Heart left ventricle (tissue), 16 donors: ENCODE measurements around the gene CNTRL. TPM values are rescaled to one million over a fixed set of nuclear protein-coding genes. Genes with fewer than 3 reads are reported as not detected.

ENCODE experiments used
- ATAC-seq, 4 donors: fragments of 200-7000 bp; cut with Tn5 transposase; one replicate each; pipeline ENCODE4 v1.9.1; 2020 to 2022; ENCODE audit warnings: moderate library complexity in 4 of 4, mild to moderate bottlenecking in 3 of 4, moderate number of reproducible peaks in 1 of 4
- DNase-seq, 5 donors: peaks; one replicate each; pipeline ENCODE4 v3.0.0-alpha.2; 2020
- H3K27ac ChIP-seq, 12 donors: fragments of 200-600 bp; sonication (generic) in 4 of 12; one replicate each; pipeline versions ENCODE4 v1.5.0 to v1.8.0; 2016 to 2022; ENCODE audit warnings: mild to moderate bottlenecking in 2 of 12
- H3K27me3 ChIP-seq, 9 donors: fragments of 200-600 bp; sonication (generic) in 2 of 9; one replicate each; pipeline versions ENCODE4 v1.5.1 to v1.8.0; 2016 to 2022; ENCODE audit warnings: mild to moderate bottlenecking in 3 of 9
- H3K36me3 ChIP-seq, 9 donors: fragments of 200-600 bp; sonication (generic) in 2 of 9; one replicate each; pipeline versions ENCODE4 v1.5.0 to v1.8.0; 2018 to 2022; ENCODE audit warnings: mild to moderate bottlenecking in 2 of 9
- H3K4me1 ChIP-seq, 12 donors: fragments of 200-600 bp; sonication (generic) in 4 of 12; one replicate each; pipeline versions ENCODE4 v1.5.0 to v1.8.0; 2016 to 2022; ENCODE audit warnings: mild to moderate bottlenecking in 3 of 12
- H3K4me3 ChIP-seq, 12 donors: fragments of 200-600 bp; sonication (generic) in 4 of 12; one replicate each; pipeline versions ENCODE4 v1.5.0 to v1.8.0; 2017 to 2022; ENCODE audit warnings: mild to moderate bottlenecking in 9 of 12, moderate library complexity in 4 of 12
- H3K9me3 ChIP-seq, 12 donors: fragments of 200-600 bp; sonication (generic) in 4 of 12; one replicate each; pipeline versions ENCODE4 v1.5.0 to v1.8.0; 2016 to 2022; ENCODE audit warnings: mild to moderate bottlenecking in 1 of 12
- CTCF ChIP-seq, 12 donors: fragments of 200-600 bp; sonication (generic) in 4 of 12; IDR thresholded peaks; one replicate each; pipeline versions ENCODE4 v1.5.0 to v1.8.0; 2018 to 2022; ENCODE audit warnings: antibody characterized with exemption in 12 of 12, mild to moderate bottlenecking in 5 of 12
- POLR2A ChIP-seq, 2 donors: fragments of 450-650 bp; IDR thresholded peaks; one replicate each; pipeline ENCODE4 v1.6.1; 2017; ENCODE audit warnings: antibody characterized with exemption in 2 of 2, mild to moderate bottlenecking in 2 of 2, moderate library complexity in 2 of 2
- WGBS, 4 donors: extraction: QIAGEN DNeasy Blood & Tissue Kit in 2 of 4; methylation state at CpG; one replicate each; pipeline versions ENCODE4 v1.1.5 to v1.1.7; 2013 to 2018; 5-methylcytosine and 5-hydroxymethylcytosine counted together
- intact Hi-C, 10 donors: fragments of 100-400 bp; cut with DNase I; formaldehyde crosslinking; loops; one replicate each; pipeline versions ENCODE4 v1.11.1 to v1.14.2; 2022
- polyA plus RNA-seq, 2 donors: library from polyadenylated mRNA; stranded (reverse); fragments of 200-250 nt; gene quantifications; one replicate each; pipeline ENCODE4 v1.2.3, GENCODE V29; 2013
- total RNA-seq, 9 donors: library from RNA; depleted of rRNA in 2 of 9; stranded (reverse); fragments of >200 nt in 2 of 9; fragmentation: NEBNext Ultra II Directional in 3 of 9; extraction: Animal tissue kit (Norgen Biotek cat#: 25700) in 3 of 9; gene quantifications; one replicate each; pipeline versions ENCODE4 v1.1.0 to v1.2.4, GENCODE V29; 2016 to 2023
- donor health status: ischemic (EF 13 %, LVEDD 7.1; RV severe dilation, severe dysfunction).
- donor health status: healthy with polysubstance abuse.
- donor health status: DM: no; HTN: yes; CAD: no.
- donor health status: DM: no; HTN: no; CAD: no.
- donor health status: ischemic (EF 25% LVEDD 6.9; RV normal size, moderate dysfunction).
- donor health status: ischemic (EF 25% LVEDD 5.7; RV mildly dilated, moderate dysfunction).
- donor health status: healthy.
- donor health status: DM: yes; HTN: yes; CAD: no.
- donor health status: ischemic (EF 35%, LVEDD 5.7; RV mildly dilated, moderate dysfunction).
- donor health status: nonischemic (EF 11% LVEDD 7.7; RV severe dilation, severe dysfunction).
- donor health status: DM: yes; HTN: yes; CAD: no.
- donor health status: PGD.
- donor health status: ischemic (EF 29% LVEDD 5.4; RV normal size, mild dysfunction).
- donor health status: nonischemic (EF 23%, LVEDD 6.1; RV moderate dilation, normal function).

Gene CNTRL
- total and polyA plus RNA-seq, 11 donors, result 2.5 to 11.4 (median 3.7) TPM

- H3K9me3 ChIP-seq, result no peaks in the 10 kb centered on the region
- DNase-seq (no peak), ATAC-seq (no peak)
- TF ChIP-seq CTCF (IDR thresholded peaks at IDR 0.05) (no peak), POLR2A (IDR thresholded peaks at IDR 0.05) (no peak)
- H3K4me1 ChIP-seq, result peaks cover 0 to 9% (median 0%) of the 10 kb centered on the region in 12 donors
- no peak overlapping the region for H3K4me3 ChIP-seq
- peaks cover 0 to 73% (median 58%) of the 10 kb centered on the region in 9 donors for H3K36me3 ChIP-seq
- no peak overlapping the region for H3K27ac ChIP-seq
- no peaks in the 10 kb centered on the region for H3K27me3 ChIP-seq
- WGBS, 4 donors, result 98% methylated on average over 2 of the region's 2 CpGs
- intact Hi-C loops, result no loop called here
These were observed 60.9 kb downstream of the CNTRL start for GRCh38 chr9:121135642-121136041.

GRCh38 chr9:121138561-121138960 is 63.8 kb downstream of the CNTRL start:
- intact Hi-C loops, result no loop called here
- peaks cover 0 to 98% (median 80%) of the 10 kb centered on the region in 9 donors for H3K36me3 ChIP-seq
- no peak for TF ChIP-seq POLR2A (IDR thresholded peaks at IDR 0.05)
- TF ChIP-seq CTCF (IDR thresholded peaks at IDR 0.05), result no peak

GRCh38 chr9:121138973-121139372 is 64.2 kb downstream of the CNTRL start:
- Histone ChIP-seq H3K27ac (no peak overlapping the region), H3K27me3 (no peaks in the 10 kb centered on the region), H3K4me1 (no peaks in the 10 kb centered on the region), H3K36me3 (peaks cover 0 to 98% (median 81%) of the 10 kb centered on the region in 9 donors), H3K4me3 (no peak overlapping the region), H3K9me3 (no peaks in the 10 kb centered on the region)
- intact Hi-C loops, result no loop called here
- WGBS, 4 donors, result 80 to 82% (median 81%) methylated on average over 3 of the region's 3 CpGs
- TF ChIP-seq CTCF (IDR thresholded peaks at IDR 0.05) (no peak), POLR2A (IDR thresholded peaks at IDR 0.05) (no peak)
- DNase-seq (no peak), ATAC-seq (no peak)

More at GRCh38 chr9:121138561-121138960, 63.8 kb downstream of the CNTRL start:
- H3K4me1 ChIP-seq, result peaks cover 0 to 1% (median 0%) of the 10 kb centered on the region in 12 donors
- H3K27me3 ChIP-seq, result no peaks in the 10 kb centered on the region
- no peak overlapping the region for H3K27ac ChIP-seq
- H3K4me3 ChIP-seq, result no peak overlapping the region
- DNase-seq, result no peak
- H3K9me3 ChIP-seq, result no peaks in the 10 kb centered on the region
- ATAC-seq, result no peak

- ATAC-seq (no peak), DNase-seq (no peak)
- Histone ChIP-seq H3K27me3 (no peaks in the 10 kb centered on the region), H3K4me3 (no peak overlapping the region), H3K27ac (no peak overlapping the region), H3K4me1 (no peaks in the 10 kb centered on the region), H3K36me3 (peaks cover 0 to 99% (median 87%) of the 10 kb centered on the region in 9 donors), H3K9me3 (no peaks in the 10 kb centered on the region)
- no peak for TF ChIP-seq POLR2A (IDR thresholded peaks at IDR 0.05)
- no peak for TF ChIP-seq CTCF (IDR thresholded peaks at IDR 0.05)
- intact Hi-C loops, result no loop called here
- WGBS, 4 donors, result 90 to 99% (median 96%) methylated on average over 1 of the region's 1 CpG
These were observed 65.4 kb downstream of the CNTRL start for GRCh38 chr9:121140162-121140561.
